Activated B cell treated with CpG ODN at 0.5 μM for 24 hours (primary cell): ENCODE data around the gene PTGFRN. TPM values are rescaled to one million over a fixed set of nuclear protein-coding genes. Genes with fewer than 3 reads are reported as not detected.

ENCODE experiments used
- ATAC-seq: fragments of 200-7000 bp; cut with Tn5 transposase; one replicate; pipeline ENCODE4 v1.10.0; 2021; ENCODE audit warnings: low read depth, mild to moderate bottlenecking, moderate library complexity
- CTCF ChIA-PET: fragments of 350-600 bp; sonication (Branson Sonifier 250); formaldehyde crosslinking; loops from one replicate; lab custom pipeline; 2021; ENCODE audit warnings: antibody characterized with exemption; lab: Charles Lee
- POLR2A ChIA-PET: fragments of 350-600 bp; sonication (Branson Sonifier 250); formaldehyde crosslinking; loops from one replicate; lab custom pipeline; 2021; ENCODE audit warnings: antibody characterized with exemption; lab: Charles Lee
- DNase-seq: peaks from one replicate; pipeline ENCODE4 v3.0.0; 2022
- H3K27ac Mint-ChIP-seq: one replicate; pipeline ENCODE4 v1.8.0; 2020; ENCODE audit warnings: mixed read lengths
- H3K27me3 Mint-ChIP-seq: one replicate; pipeline ENCODE4 v1.8.0; 2021; ENCODE audit warnings: mixed read lengths
- H3K36me3 Mint-ChIP-seq: one replicate; pipeline ENCODE4 v1.8.0; 2021; ENCODE audit warnings: low read depth, mixed read lengths
- H3K4me1 Mint-ChIP-seq: one replicate; pipeline ENCODE4 v1.8.0; 2021; ENCODE audit warnings: mixed read lengths
- H3K4me3 Mint-ChIP-seq: one replicate; pipeline ENCODE4 v1.8.0; 2020; ENCODE audit warnings: mild to moderate bottlenecking, mixed read lengths
- H3K9me3 Mint-ChIP-seq: one replicate; pipeline ENCODE4 v1.8.0; 2020; ENCODE audit warnings: mixed read lengths
- CTCF ChIP-seq: fragments of 200-600 bp; IDR thresholded peaks from one replicate; pipeline ENCODE4 v1.8.0; 2022; ENCODE audit warnings: antibody characterized with exemption, mild to moderate bottlenecking
- intact Hi-C: fragments of 100-400 bp; cut with micrococcal nuclease; formaldehyde crosslinking; loops from one replicate; pipeline ENCODE4 v1.15.1; 2024
- total RNA-seq: library from RNA; stranded (reverse); gene quantifications from 2 replicates; pipeline ENCODE4 v1.2.3, GENCODE V29; 2022

The PTGFRN gene
- total RNA-seq, 1 donor from 2014 or later = not detected

GRCh38 chr1:116988908-116989307, 79.2 kb downstream of the PTGFRN start:
- Mint-ChIP-seq H3K27ac (no peak overlapping the region), H3K9me3 (no peaks in the 10 kb centered on the region), H3K36me3 (no peaks in the 10 kb centered on the region), H3K4me1 (no peaks in the 10 kb centered on the region), H3K4me3 (no peak overlapping the region), H3K27me3 (peaks cover 12% of the 10 kb centered on the region)
- ChIA-PET POLR2A (no interaction called here), CTCF (no interaction called here)
- ATAC-seq (no peak), DNase-seq (no peak)
- intact Hi-C loops = no loop called here
- TF ChIP-seq CTCF = no peak

- Mint-ChIP-seq H3K36me3 (no peaks in the 10 kb centered on the region), H3K4me3 (no peak overlapping the region), H3K9me3 (no peaks in the 10 kb centered on the region), H3K27me3 (peaks cover 10% of the 10 kb centered on the region), H3K4me1 (no peaks in the 10 kb centered on the region), H3K27ac (no peak overlapping the region)
- ChIA-PET CTCF (no interaction called here), POLR2A (no interaction called here)
- ATAC-seq (no peak), DNase-seq (no peak)
- intact Hi-C loops = no loop called here
- no peak for TF ChIP-seq CTCF
Observed at GRCh38 chr1:116989835-116990234, 80.1 kb downstream of the PTGFRN start.

- H3K27me3 Mint-ChIP-seq = peaks cover 10% of the 10 kb centered on the region
Observed at GRCh38 chr1:116990612-116991151, 81.0 kb downstream of the PTGFRN start.

GRCh38 chr1:116991171-116991845, 81.6 kb downstream of the PTGFRN start:
- Mint-ChIP-seq H3K36me3 (no peaks in the 10 kb centered on the region), H3K4me1 (no peaks in the 10 kb centered on the region), H3K9me3 (no peaks in the 10 kb centered on the region), H3K27ac (no peak overlapping the region), H3K4me3 (no peak overlapping the region), H3K27me3 (peaks cover 10% of the 10 kb centered on the region)
- no peak for DNase-seq
- intact Hi-C loops = no loop called here
- TF ChIP-seq CTCF = no peak
- ATAC-seq = no peak
- POLR2A ChIA-PET = no interaction called here
- CTCF ChIA-PET = no interaction called here

More at GRCh38 chr1:116990612-116991151, 81.0 kb downstream of the PTGFRN start:
- Mint-ChIP-seq H3K9me3 (no peaks in the 10 kb centered on the region), H3K4me3 (no peak overlapping the region), H3K27ac (no peak overlapping the region), H3K36me3 (no peaks in the 10 kb centered on the region), H3K4me1 (no peaks in the 10 kb centered on the region)
- intact Hi-C loops = no loop called here
- no peak for ATAC-seq
- POLR2A ChIA-PET = no interaction called here
- no peak for TF ChIP-seq CTCF
- DNase-seq = no peak
- CTCF ChIA-PET = no interaction called here

GRCh38 chr1:116991918-116992317, 82.2 kb downstream of the PTGFRN start:
- Mint-ChIP-seq H3K27me3 (peaks cover 5% of the 10 kb centered on the region), H3K4me1 (no peaks in the 10 kb centered on the region), H3K4me3 (no peak overlapping the region), H3K36me3 (no peaks in the 10 kb centered on the region), H3K9me3 (no peaks in the 10 kb centered on the region), H3K27ac (no peak overlapping the region)
- TF ChIP-seq CTCF = no peak
- POLR2A ChIA-PET = no interaction called here
- DNase-seq = no peak
- intact Hi-C loops = no loop called here
- CTCF ChIA-PET = no interaction called here
- no peak for ATAC-seq
